Skeletal muscle cell (primary cell): Measurements from ENCODE around the gene DDRGK1.
"Not testable (repeated sequence)": the region's sequence is repeated elsewhere in the genome, so short reads cannot be mapped to it uniquely, and the experiment has no call there.

ENCODE experiments used
- DNase-seq: peaks from one replicate; pipeline ENCODE4 v3.0.0-alpha.2; 2010; ENCODE audit warnings: low read depth
- H3K4me3 ChIP-seq: 2 replicates; pipeline ENCODE4 v1.5.1; 2011; ENCODE audit warnings: low read depth, mild to moderate bottlenecking, control low read depth, low read length, moderate library complexity

The DDRGK1 gene

DNA sequence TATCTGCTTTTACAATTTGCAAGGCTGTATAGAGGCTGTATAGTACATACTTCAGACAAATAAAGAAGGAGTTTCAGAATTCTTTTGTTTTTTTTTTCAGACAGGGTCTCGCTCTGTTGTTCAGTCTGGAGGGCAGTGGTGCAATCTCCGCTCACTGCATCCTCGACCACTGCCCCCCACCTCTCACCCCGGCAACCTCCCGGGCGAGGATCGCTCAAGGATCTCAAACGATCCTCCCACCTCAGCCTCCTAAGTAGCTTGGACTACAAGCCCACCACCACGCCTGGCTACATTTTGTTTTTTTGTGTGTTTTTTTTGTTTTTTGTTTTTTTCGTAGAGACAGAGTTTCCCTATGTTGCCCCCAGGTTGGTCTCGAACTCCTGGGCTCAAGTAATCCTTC lies 46.7 kb downstream of the DDRGK1 start:
- no peak for DNase-seq
- no peak overlapping the region for H3K4me3 ChIP-seq

DNA sequence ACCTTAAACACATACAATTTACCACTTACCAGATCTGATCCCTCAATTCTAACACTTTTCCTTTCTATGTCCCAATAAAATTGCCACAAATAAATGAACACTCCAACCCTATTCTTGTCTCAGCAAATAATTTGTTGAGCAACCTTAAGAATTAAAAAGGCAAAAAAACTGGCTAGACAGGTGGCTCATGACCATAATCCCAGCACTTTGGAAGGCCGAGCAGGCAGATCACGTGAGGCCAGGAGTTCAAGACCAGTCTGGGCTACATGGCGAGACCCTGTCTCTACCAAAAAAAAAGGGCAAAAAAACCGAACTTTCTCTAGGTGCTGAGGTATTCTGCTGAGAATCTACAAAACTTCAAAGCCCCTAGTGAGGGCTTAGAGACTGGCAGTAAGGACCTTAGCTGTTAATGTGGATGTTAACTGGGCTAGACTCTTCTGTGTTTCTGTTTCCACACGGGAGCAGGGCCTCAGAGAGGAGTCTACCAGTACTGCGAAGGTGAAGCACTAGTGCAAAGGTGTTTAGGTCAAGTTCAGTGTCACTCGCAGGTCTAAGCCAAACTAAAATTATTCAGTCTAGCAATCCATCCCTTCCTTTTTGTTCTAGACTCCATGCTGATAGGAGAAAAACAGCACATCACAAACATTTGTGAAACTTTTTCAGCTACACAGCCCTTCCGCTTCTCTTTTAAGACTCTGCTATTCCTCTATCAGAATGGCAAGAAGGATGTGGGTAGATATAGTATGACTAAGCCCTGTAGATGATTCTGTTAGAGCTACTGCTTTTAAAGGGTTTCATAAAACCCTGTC lies 47.5 kb downstream of the DDRGK1 start:
- no peak overlapping the region for H3K4me3 ChIP-seq
- no peak for DNase-seq

DNA sequence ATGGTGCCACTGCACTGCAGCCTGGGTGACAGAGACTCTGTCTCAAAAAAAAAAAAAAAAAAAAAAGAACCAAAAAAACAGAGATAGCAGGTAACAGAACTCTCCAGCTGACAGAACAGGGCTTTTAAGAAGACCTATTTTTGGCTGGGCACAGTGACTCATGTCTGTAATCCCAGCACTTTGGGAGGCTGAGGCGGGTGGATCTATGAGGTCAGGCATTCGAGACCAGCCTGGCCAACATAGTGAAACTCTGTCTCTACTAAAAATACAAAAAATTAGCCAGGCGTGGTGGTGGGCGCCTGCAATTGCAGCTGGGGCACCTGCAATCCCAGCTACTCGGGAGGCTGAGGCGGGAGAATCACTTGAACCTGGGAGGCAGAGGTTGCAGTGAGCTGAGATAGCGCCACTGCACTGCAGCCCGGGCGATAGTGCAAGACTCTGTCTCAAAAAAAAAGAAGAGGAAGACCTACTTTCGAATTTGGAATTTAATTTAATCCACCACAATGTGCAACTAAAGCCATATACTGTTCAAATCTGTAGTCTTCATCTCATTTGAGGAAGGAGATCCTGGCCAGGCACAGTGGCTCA lies 52.3 kb downstream of the DDRGK1 start:
- not testable (repeated sequence) for DNase-seq, H3K4me3 ChIP-seq

DNA sequence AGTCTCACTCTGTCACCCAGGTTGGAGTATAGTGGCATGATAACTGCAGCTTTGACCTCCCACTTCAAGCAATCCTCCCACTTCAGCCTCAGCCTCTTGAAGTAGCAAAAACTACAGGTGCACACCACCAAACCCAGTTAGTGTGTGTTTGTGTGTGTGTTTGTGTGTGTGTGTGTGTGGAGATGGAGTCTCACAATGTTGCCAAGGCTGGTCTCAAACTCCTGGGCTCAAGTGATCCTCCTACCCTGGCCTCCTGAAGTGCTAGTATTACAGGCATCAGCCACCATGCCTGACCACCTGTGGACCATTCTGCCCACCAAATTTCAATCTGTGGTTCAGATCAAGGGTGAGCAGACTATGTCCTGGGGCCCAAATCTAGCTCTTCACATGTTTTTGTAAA lies 53.6 kb downstream of the DDRGK1 start:
- DNase-seq: no peak
- H3K4me3 ChIP-seq: no peak overlapping the region

DNA sequence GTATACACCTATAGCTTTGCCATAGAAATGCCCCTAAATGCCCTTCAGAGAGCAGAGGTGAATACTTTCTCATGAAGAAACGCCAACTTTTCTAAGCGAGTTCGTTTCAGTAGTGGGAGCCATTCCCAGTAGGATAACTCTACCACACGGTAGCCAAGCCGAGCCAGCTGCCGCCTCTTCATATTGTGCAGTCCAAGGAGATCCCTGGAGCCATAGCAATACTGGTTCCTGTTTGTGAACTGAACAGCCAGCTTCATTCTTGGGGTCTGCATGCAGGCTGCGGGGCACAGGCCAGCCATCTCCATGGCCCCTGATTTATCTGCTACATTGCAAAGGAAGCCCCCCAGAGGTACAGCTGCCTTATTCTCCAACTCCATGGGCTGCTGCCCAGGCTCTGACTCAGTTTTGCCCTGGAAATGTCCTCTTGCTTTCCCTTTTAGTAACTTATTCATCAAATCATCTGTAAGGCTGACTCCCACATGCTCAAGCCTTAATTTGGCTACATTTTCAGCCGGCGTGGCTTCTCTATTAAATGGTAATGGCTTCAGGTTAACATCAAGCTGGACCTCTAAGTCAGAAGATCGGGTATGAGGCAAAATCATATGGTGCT lies 57.6 kb downstream of the DDRGK1 start:
- no peak overlapping the region for H3K4me3 ChIP-seq
- no peak for DNase-seq

DNA sequence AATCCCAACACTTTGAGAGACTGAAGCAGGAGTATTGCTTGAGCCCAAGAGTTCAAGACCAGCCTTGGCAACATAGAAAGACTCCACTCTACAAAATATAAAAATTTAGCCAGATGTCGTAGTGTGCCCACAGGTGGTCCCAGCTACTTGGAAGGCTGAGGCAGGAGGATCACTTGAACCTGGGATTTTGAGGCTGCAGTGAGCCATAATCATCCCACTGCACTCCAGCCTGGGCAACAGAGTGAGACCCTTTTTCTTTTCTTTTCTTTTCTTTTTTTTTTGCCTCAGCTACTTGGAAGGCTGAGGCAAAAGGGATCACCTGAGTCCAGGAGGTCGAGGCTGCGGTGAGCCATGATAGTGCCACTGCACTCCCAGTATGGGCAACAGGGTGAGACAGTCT lies 62.7 kb downstream of the DDRGK1 start:
- DNase-seq: no peak
- no peak overlapping the region for H3K4me3 ChIP-seq
